ENCODE data around the gene TAOK3. TPM values are rescaled to one million over a fixed set of nuclear protein-coding genes. Genes with fewer than 3 reads are reported as not detected.

TAOK3 gene
- total and polyA plus RNA-seq, 10 of the 15 experiments (the other 5 are each of a cell fraction or from before 2014, with no cell fraction given), result 41.3 to 131 (median 57.8) TPM

DNA sequence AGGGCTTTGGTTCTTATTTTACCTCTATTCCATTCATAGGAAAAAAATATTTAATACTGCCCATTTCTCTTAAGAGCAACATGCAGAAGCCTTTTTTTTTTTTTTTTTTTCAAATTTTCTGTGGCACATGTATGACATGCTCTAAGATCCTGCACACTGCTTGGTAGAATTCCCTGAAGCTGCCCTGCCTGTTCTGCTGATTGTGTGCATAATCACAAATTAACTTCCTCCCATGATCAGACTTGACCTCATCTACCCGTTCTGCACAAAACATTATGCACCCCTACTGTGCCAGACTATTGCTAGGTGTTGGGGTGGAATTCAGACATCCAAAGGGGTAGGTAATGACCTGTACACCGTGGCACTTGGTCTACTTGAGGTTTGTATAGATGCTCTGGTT, 25.8 kb upstream of the TAOK3 start:
- no peak overlapping the region for H3K27ac ChIP-seq (ENCODE audit: control insufficient read depth, insufficient read depth)
- ChIA-PET RAD21 (ENCODE audit: unreplicated experiment) (no interaction called here), SMC1A (ENCODE audit: uncharacterized antibody, unreplicated experiment) (interaction anchor here (1.2 kb wide), 1 partner anchor 21 kb away, joined by 3 read pairs; no protein-coding TSS in a partner anchor), POLR2A (interaction anchor here (0.5 kb wide), 1 partner anchor 125 kb away, joined by 3 read pairs; no protein-coding TSS in a partner anchor), CTCF (no interaction called here)
- H3K4me1 ChIP-seq (ENCODE audit: control insufficient read depth, insufficient read depth, low read length), result no peaks in the 10 kb centered on the region
- no TSS peak for BruUV-seq (replicated peaks)
- H3K79me2 ChIP-seq (ENCODE audit: control insufficient read depth, insufficient read depth, low read length), result no peaks in the 10 kb centered on the region
- H3K36me3 ChIP-seq (ENCODE audit: control insufficient read depth in 2 of 2, insufficient read depth in 2 of 2, low read length in 1 of 2), result peaks cover 0 to 25% of the 10 kb centered on the region in 2 experiments
- WGBS (ENCODE audit: insufficient coverage, insufficient replicate concordance, low lambda C conversion rate, missing lambda C conversion rate), result 98% methylated on average over 2 of the region's 2 CpGs
- no peaks in the 10 kb centered on the region for H3K27me3 ChIP-seq (replicated peaks in 1 of 2; ENCODE audit: control insufficient read depth in 2 of 2, insufficient read depth in 2 of 2, low read length in 1 of 2)
- no peaks in the 10 kb centered on the region for H4K20me1 ChIP-seq (ENCODE audit: control insufficient read depth, insufficient read depth)
- TF ChIP-seq EGR1 (IDR thresholded peaks at IDR 0.05; ENCODE audit: borderline replicate concordance in 1 of 2, low read depth in 2 of 2, low read length in 2 of 2) (no peak), ZZZ3 (IDR thresholded peaks at IDR 0.05; ENCODE audit: control insufficient read depth, insufficient read length, low read depth) (no peak), CHD4 (IDR thresholded peaks at IDR 0.05) (no peak), FOXK2 (IDR thresholded peaks at IDR 0.05) (no peak), CEBPB (IDR thresholded peaks at IDR 0.05; ENCODE audit: borderline replicate concordance in 1 of 2, low read depth in 2 of 2, low read length in 2 of 2) (no peak), STAT3 (IDR thresholded peaks at IDR 0.05; ENCODE audit: low read depth, low read length) (no peak), SMC3 (IDR thresholded peaks at IDR 0.05; ENCODE audit: borderline replicate concordance, low read length) (no peak), YBX1 (IDR thresholded peaks at IDR 0.05) (no peak), MYB (IDR thresholded peaks at IDR 0.05; ENCODE audit: borderline replicate concordance, low read depth, low read length) (no peak), MTA2 (IDR thresholded peaks at IDR 0.05; ENCODE audit: low read depth) (no peak), YY1 (IDR thresholded peaks at IDR 0.05; ENCODE audit: low read depth, low read length) (no peak), NR2C1 (IDR thresholded peaks at IDR 0.05) (no peak), BMI1 (IDR thresholded peaks at IDR 0.05; ENCODE audit: borderline replicate concordance) (no peak), SIN3A (IDR thresholded peaks at IDR 0.05; ENCODE audit: low read depth, low read length) (no peak), HDAC2 (IDR thresholded peaks at IDR 0.05) (no peak)
- TF ChIP-seq, protein P1, sequence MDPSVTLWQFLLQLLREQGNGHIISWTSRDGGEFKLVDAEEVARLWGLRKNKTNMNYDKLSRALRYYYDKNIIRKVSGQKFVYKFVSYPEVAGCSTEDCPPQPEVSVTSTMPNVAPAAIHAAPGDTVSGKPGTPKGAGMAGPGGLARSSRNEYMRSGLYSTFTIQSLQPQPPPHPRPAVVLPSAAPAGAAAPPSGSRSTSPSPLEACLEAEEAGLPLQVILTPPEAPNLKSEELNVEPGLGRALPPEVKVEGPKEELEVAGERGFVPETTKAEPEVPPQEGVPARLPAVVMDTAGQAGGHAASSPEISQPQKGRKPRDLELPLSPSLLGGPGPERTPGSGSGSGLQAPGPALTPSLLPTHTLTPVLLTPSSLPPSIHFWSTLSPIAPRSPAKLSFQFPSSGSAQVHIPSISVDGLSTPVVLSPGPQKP (IDR thresholded peaks at IDR 0.05; ENCODE audit: low read depth, low read length), result no peak
- TF ChIP-seq, protein P2, sequence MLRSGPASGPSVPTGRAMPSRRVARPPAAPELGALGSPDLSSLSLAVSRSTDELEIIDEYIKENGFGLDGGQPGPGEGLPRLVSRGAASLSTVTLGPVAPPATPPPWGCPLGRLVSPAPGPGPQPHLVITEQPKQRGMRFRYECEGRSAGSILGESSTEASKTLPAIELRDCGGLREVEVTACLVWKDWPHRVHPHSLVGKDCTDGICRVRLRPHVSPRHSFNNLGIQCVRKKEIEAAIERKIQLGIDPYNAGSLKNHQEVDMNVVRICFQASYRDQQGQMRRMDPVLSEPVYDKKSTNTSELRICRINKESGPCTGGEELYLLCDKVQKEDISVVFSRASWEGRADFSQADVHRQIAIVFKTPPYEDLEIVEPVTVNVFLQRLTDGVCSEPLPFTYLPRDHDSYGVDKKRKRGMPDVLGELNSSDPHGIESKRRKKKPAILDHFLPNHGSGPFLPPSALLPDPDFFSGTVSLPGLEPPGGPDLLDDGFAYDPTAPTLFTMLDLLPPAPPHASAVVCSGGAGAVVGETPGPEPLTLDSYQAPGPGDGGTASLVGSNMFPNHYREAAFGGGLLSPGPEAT (IDR thresholded peaks at IDR 0.05; ENCODE audit: low read depth), result no peak
- TF ChIP-seq, protein P3, sequence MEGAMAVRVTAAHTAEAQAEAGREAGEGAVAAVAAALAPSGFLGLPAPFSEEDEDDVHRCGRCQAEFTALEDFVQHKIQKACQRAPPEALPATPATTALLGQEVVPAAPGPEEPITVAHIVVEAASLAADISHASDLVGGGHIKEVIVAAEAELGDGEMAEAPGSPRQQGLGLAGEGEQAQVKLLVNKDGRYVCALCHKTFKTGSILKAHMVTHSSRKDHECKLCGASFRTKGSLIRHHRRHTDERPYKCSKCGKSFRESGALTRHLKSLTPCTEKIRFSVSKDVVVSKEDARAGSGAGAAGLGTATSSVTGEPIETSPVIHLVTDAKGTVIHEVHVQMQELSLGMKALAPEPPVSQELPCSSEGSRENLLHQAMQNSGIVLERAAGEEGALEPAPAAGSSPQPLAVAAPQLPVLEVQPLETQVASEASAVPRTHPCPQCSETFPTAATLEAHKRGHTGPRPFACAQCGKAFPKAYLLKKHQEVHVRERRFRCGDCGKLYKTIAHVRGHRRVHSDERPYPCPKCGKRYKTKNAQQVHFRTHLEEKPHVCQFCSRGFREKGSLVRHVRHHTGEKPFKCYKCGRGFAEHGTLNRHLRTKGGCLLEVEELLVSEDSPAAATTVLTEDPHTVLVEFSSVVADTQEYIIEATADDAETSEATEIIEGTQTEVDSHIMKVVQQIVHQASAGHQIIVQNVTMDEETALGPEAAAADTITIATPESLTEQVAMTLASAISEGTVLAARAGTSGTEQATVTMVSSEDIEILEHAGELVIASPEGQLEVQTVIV (IDR thresholded peaks at IDR 0.05; ENCODE audit: borderline replicate concordance, partially characterized antibody), result no peak
- intact Hi-C loops (cut with micrococcal nuclease; ENCODE audit: unreplicated experiment) (no loop called here), in situ Hi-C loops (cut with MboI) (loop anchor here (25.0 kb wide), 1 partner anchor 1211 kb away; the partner anchor contains the start of gene FBXO21)
- ATAC-seq, result no peak
- no peak for DNase-seq (ENCODE audit: low read depth, low spot score)
- no peak overlapping the region for H3K4me3 ChIP-seq
- FAIRE-seq, result no peak
- H3K4me2 ChIP-seq (ENCODE audit: control insufficient read depth, insufficient read depth), result no peak overlapping the region
- H2AFZ ChIP-seq (ENCODE audit: control insufficient read depth, low read depth, low read length), result no peak overlapping the region
- H3K9me3 ChIP-seq (replicated peaks; ENCODE audit: control insufficient read depth, insufficient read depth, low read length), result no peaks in the 10 kb centered on the region
- H3K9ac ChIP-seq (ENCODE audit: control insufficient read depth, insufficient read depth, low read length), result no peak overlapping the region
